Gastroesophageal sphincter (tissue), 4 donors: ENCODE results near the gene ZC3H18. TPM values are rescaled to one million over a fixed set of nuclear protein-coding genes. Genes with fewer than 3 reads are reported as not detected.

Source experiments
- ATAC-seq: fragments of 150-250 bp; one replicate; pipeline ENCODE4 v1.9.1; 2016; ENCODE audit warnings: mild to moderate bottlenecking, moderate library complexity
- H3K27ac ChIP-seq, 4 donors: fragments of 200-600 bp; sonication (generic) in 3 of 4; 1 replicate in 3 of 4; 2 replicates in 1 of 4; pipeline ENCODE4 v1.5.1; 2016 to 2019
- H3K27me3 ChIP-seq: fragments of 200-600 bp; sonication (generic); one replicate; pipeline ENCODE4 v1.5.1; 2019
- H3K36me3 ChIP-seq, 2 donors: fragments of 200-600 bp; sonication (generic); one replicate each; pipeline ENCODE4 v1.5.1; 2019; ENCODE audit warnings: control low read depth in 1 of 2
- H3K4me1 ChIP-seq, 3 donors: fragments of 200-600 bp; sonication (generic); 1 replicate in 2 of 3; 2 replicates in 1 of 3; pipeline ENCODE4 v1.5.1; 2016 to 2019; ENCODE audit warnings: control low read depth in 2 of 3
- H3K4me3 ChIP-seq, 2 donors: fragments of 200-600 bp; sonication (generic); one replicate each; pipeline ENCODE4 v1.5.1; 2019; ENCODE audit warnings: mild to moderate bottlenecking in 1 of 2, moderate library complexity in 1 of 2
- H3K9me3 ChIP-seq, 3 donors: fragments of 200-600 bp; sonication (generic); one replicate each; pipeline ENCODE4 v1.5.1; 2017 to 2019; ENCODE audit warnings: control low read depth in 2 of 3
- CTCF ChIP-seq, 4 experiments: fragments of 200-600 bp in 2 of 4; fragments of 450-650 bp in 2 of 4; sonication (generic) in 1 of 4; IDR thresholded peaks; one replicate each; pipeline ENCODE4 v1.5.1; 2017 to 2019; ENCODE audit warnings: antibody characterized with exemption in 4 of 4, mild to moderate bottlenecking in 2 of 4, moderate library complexity in 2 of 4
- EP300 ChIP-seq: sonication (generic); formaldehyde crosslinking; IDR thresholded peaks from one replicate; pipeline ENCODE4 v1.6.1; 2017; ENCODE audit warnings: antibody characterized with exemption, mild to moderate bottlenecking
- POLR2A ChIP-seq, 2 donors: fragments of 450-650 bp; IDR thresholded peaks; one replicate each; pipeline ENCODE4 v1.6.1; 2017; ENCODE audit warnings: antibody characterized with exemption in 2 of 2, mild to moderate bottlenecking in 2 of 2, moderate library complexity in 1 of 2
- POLR2AphosphoS5 ChIP-seq: sonication (generic); formaldehyde crosslinking; IDR thresholded peaks from one replicate; pipeline ENCODE4 v1.6.1; 2017; ENCODE audit warnings: antibody characterized with exemption
- WGBS, 2 donors: methylation state at CpG; one replicate each; pipeline ENCODE4 v1.1.5; 2018; ENCODE audit warnings: low coverage in 1 of 2; 5-methylcytosine and 5-hydroxymethylcytosine counted together
- total RNA-seq, 4 donors: library from RNA; depleted of rRNA; stranded (reverse); fragments of >200 nt; gene quantifications; one replicate each; pipeline ENCODE4 v1.1.0, GENCODE V29; 2016

The ZC3H18 gene
- total RNA-seq, 4 donors from 2014 or later: 15.8 to 40.6 (median 23.3) TPM

DNA sequence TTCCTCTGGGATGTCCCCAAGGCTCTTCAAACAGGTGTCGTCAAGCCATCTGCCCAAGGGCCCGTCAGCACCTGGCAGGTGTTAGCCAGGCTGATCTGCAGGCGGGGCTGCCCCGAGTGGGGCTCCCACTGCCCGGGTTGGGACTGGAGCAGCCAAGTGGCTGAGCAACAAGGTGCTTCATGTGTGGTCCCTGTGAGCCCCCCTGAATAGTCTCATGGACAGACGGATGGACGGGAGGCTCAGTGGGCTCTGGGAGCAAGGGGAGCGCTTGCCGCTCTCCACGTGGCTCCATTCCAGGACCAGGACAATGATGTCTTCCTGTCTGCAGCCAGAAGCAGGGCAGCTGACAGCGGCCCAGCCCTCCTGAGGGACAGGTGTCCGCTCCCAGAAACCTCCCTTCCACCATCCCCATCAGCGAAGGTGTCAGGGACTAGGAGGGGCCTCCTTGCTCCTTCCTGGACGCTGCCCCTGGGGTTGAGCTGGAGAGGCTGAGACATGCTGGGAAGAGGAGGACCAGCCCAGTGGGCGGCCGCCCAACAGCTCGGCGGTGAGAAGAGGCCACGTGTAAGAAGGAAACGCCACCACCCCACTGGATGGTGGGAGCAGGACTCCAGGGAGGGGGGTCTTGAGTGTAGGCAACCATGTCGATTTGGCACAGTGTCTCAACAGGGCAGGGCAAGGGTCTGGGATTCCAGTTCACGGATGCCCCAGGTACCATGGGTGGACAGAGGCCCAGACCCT is 106.5 kb downstream of the ZC3H18 start:
- Histone ChIP-seq H3K36me3 (peaks cover 0 to 18% of the 10 kb centered on the region in 2 donors), H3K9me3 (no peaks in the 10 kb centered on the region), H3K4me1 (peaks cover 0 to 6% (median 0%) of the 10 kb centered on the region in 3 donors), H3K27ac (no peak overlapping the region), H3K4me3 (no peak overlapping the region), H3K27me3 (peaks cover 40% of the 10 kb centered on the region)
- WGBS, 2 donors: 100% methylated on average over 3 of the region's 22 CpGs; no CpG with 5 or more reads in 1 of the 2 donors
- ATAC-seq: no peak
- TF ChIP-seq CTCF (IDR thresholded peaks at IDR 0.05): no peak
- no peak for TF ChIP-seq POLR2A (IDR thresholded peaks at IDR 0.05)
- TF ChIP-seq EP300: no peak
- TF ChIP-seq POLR2AphosphoS5: no peak

DNA sequence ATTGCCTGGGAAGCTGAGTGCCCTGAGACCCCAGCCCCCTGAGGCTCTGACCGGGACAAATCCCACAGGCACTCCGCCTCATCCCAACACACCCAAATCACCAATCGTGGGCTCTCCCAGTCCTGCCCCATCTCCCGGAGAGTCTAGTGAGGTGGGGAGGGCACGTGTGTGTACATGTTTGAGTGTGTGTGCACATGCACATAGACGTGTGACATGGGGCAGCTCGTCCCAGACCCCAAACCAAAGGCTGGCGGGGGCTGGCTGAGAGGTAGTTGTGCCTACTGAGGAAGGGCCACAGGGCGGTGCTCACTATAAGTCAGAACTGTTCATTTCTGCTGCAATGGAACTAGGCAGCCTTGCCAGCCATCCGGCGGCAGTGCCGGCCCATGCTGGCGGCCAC is 107.5 kb downstream of the ZC3H18 start:
- WGBS, 2 donors: 40 to 60% methylated on average over 1 of the region's 13 CpGs
- Histone ChIP-seq H3K27me3 (peaks cover 50% of the 10 kb centered on the region), H3K4me1 (peaks cover 0 to 6% (median 0%) of the 10 kb centered on the region in 3 donors)

DNA sequence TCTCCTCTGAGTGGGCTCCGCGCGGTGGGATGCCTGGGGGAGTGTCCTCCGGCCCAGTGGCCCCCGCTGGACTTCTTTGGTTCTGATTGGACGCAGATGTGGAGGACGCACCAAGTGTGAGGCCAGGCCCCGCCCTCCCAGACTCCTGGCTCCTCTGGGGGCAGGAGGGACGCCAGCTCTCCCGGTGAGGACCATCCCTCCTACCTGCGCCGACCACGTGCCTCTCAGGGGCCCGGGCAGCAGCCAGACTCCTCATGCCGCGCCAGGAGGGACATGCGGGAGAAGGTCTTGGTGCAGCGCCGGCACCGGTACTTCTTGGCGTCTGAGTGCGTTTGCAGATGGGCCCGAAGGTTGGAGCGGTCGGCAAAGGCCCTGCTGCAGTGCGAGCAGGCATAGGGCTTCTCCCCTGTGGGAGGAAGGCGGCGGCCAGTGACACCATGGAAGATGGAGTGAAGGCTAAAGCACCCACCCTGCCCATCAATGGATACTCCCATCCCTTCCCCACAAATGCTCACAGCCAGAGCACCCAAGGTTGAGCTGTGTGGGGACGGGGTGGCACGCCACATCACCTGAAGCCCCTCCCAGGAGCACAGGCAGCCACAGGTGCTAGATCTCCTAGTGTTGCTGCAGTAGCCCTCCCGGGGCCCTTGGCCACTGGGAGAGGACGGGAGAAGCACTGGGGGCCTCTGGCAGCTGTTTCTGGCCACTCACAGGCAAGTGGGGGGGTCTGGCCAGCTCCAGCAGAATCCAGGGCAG is 108.2 kb downstream of the ZC3H18 start:
- Histone ChIP-seq H3K36me3 (peaks cover 0 to 10% of the 10 kb centered on the region in 2 donors), H3K9me3 (no peaks in the 10 kb centered on the region), H3K27ac (no peak overlapping the region), H3K4me1 (peaks cover 0 to 6% (median 0%) of the 10 kb centered on the region in 3 donors), H3K4me3 (no peak overlapping the region), H3K27me3 (peaks cover 57% of the 10 kb centered on the region)
- TF ChIP-seq EP300 (no peak), POLR2A (IDR thresholded peaks at IDR 0.05) (no peak), POLR2AphosphoS5 (no peak), CTCF (IDR thresholded peaks at IDR 0.05) (no peak)
- 20% methylated on average over 1 of the region's 32 CpGs; no CpG with 5 or more reads in 1 of the 2 donors for WGBS, 2 donors
- ATAC-seq: no peak

More for the DNA sequence above, 107.5 kb downstream of the ZC3H18 start:
- Histone ChIP-seq H3K36me3 (peaks cover 0 to 11% of the 10 kb centered on the region in 2 donors), H3K4me3 (no peak overlapping the region), H3K9me3 (no peaks in the 10 kb centered on the region), H3K27ac (no peak overlapping the region)
- no peak for TF ChIP-seq CTCF (IDR thresholded peaks at IDR 0.05)
- TF ChIP-seq POLR2AphosphoS5: no peak
- TF ChIP-seq EP300: no peak
- no peak for TF ChIP-seq POLR2A (IDR thresholded peaks at IDR 0.05)
- no peak for ATAC-seq

DNA sequence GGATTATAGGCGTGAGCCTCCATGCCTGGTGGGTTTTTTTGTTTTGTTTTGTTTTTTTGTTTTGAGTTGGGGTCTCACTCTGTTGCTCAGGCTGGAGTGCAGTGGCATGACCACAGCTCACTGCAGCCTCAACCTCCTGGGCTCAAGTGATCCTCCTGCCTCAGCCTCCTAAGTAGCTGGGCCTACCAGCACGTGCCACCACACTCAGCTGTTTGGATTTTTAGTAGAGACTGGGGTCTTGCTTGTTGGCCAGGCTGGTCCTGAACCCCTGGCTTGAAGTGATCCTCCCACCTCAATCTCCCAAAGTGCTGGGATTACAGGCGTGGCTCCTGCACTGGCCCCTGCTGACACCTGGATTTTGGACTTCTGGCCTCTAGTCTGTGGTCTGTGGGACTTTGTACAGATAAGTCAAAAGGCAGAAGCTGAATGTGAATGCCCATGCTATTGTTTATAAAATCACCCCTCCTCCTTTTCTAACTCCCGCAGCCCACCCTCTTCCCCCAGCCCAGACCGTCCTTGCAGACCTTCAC is 110.4 kb downstream of the ZC3H18 start:
- Histone ChIP-seq H3K4me1 (peaks cover 0 to 17% (median 0%) of the 10 kb centered on the region in 3 donors), H3K27me3 (peaks cover 79% of the 10 kb centered on the region), H3K27ac (no peak overlapping the region), H3K4me3 (no peak overlapping the region), H3K9me3 (no peaks in the 10 kb centered on the region), H3K36me3 (no peaks in the 10 kb centered on the region)
- no peak for ATAC-seq
- TF ChIP-seq POLR2AphosphoS5: no peak
- TF ChIP-seq EP300: no peak
- TF ChIP-seq CTCF (IDR thresholded peaks at IDR 0.05): no peak
- TF ChIP-seq POLR2A (IDR thresholded peaks at IDR 0.05): no peak
- WGBS, 2 donors: 41 to 60% methylated on average over 2 to 4 of the region's 5 CpGs
